Activated CD8-positive, alpha-beta memory T cell treated with anti-CD3 and anti-CD28 coated beads, Interleukin-2, amount 50 U/mL, for 48 hours (primary cell): Measurements from ENCODE around the gene CLEC19A.
"Not testable (repeated sequence)": the region's sequence is repeated elsewhere in the genome, so short reads cannot be mapped to it uniquely, and the experiment has no call there.

Experiments used
- DNase-seq: peaks from one replicate; pipeline ENCODE4 v3.0.0-alpha.2; 2020

Gene CLEC19A

GRCh38 chr16:19287241-19287640, 1.7 kb downstream of the CLEC19A start:
- no peak for DNase-seq

GRCh38 chr16:19288872-19289799, 3.6 kb downstream of the CLEC19A start:
- DNase-seq = no peak

DNA sequence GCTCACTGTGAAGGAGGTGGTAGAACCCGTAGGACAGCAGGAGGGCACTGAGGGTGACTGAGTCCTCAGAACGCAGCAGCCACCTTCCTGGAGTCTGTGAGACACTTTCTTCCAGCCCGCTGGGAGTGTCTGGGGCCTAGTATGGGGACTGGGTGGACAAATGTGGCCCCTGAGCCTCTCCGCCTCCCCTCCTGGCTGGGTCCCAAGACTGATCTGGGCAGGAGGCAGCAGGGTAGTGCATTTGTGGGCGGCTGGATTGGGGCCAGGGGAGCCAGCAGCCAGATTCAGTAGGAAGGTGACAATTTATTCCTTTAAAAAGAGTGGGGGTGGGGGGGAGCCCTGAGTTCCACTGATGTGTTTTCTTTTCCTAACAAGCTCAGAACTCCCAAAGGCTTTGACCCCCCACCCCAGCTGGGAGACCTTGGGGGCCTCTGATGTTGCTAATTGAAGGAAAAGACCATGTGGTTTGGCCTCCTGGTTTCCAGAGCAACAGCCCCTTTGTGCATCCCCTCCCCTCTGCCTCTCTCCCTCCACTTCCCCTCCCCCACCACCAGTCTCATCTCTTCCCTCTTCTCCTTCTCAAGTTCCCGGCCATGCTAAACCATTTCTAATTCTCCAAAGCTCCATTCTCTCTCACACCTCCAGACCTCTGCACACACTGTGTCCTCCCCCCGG, 4.4 kb downstream of the CLEC19A start:
- no peak for DNase-seq

GRCh38 chr16:19290860-19291259, 5.3 kb downstream of the CLEC19A start:
- DNase-seq = no peak

GRCh38 chr16:19291475-19291874, 5.9 kb downstream of the CLEC19A start:
- DNase-seq = no peak

- no peak for DNase-seq
These were observed 6.7 kb downstream of the CLEC19A start for GRCh38 chr16:19292186-19292585.

DNA sequence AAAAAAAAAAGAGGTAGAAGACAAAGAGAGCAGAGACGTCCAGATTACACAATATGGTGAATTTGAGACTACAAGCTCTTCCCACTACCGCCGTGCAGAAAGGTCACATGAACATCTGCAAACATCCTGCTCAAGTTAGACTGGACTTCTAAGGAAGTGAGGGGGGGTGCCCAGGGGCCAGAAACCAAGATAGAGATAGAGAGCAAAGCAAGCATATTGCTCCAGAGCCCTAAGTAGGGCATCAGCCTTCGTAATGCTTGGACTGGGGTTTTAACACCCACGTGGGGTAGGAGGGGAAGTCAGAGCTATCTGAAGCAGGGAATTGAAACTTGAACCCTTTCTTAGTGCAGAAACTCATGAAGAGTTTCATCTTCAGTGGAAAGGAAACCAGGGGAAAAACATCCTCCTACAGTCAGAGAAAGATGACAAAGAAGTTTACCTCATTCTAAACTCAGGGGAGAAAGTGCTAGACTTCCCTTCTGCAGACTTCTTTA, 8.7 kb downstream of the CLEC19A start:
- DNase-seq = peak; percentile 58

DNA sequence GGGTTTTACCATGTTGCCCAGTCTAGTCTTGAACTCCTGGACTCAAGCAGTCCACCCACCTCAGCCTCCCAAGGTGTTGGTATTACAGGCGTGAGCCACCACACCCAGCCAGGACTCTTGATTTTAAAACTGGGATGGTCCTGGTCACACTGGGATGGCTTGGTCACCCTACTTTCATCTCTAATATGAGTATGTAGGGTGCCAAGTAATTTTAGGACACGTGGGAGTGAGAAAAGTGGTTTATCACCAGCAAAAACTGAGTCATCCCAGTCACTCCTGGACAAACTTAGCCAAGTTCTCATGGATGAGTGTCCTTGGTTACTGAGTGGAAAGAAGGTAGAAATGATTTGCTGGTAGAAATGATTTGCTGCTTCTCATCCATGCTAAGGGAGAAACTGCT, 9.9 kb downstream of the CLEC19A start:
- DNase-seq = no peak

DNA sequence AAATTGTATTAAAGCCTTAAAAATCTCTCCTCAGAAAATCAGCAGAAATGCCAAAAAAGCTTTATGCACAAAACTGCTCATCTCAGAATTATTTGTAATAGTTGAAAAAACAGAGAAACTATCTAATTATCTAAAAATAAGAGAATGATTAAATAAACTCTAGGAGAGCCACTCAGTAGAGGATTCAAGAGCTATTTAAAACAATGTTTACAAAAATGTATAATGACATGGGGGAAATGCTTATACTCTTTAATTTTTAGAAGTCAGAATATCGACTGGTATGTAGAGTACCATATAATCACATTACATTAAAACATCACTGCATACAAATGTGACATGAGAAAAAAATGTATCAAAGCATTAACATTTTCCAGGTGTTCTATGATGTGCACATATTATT, 11.9 kb downstream of the CLEC19A start:
- DNase-seq = no peak

DNA sequence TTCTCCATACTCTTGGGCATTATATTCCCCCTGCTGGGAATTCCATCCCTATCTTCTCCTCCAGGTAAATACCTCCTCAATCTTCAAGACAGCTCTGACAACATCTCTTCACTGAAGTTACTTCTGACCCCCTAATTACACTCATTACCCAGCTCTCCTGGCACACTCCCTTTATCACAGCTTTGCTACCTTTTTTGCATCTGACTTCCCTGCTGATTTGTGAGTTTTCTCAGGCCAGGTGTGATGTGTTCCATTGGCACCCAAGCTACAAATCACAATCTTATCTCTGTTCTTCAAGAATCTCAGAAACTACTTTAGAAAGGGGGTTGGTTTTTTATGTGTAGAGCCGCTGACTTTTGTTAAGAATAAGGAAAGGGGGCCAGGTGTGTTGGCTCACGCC, 14.0 kb downstream of the CLEC19A start:
- no peak for DNase-seq

DNA sequence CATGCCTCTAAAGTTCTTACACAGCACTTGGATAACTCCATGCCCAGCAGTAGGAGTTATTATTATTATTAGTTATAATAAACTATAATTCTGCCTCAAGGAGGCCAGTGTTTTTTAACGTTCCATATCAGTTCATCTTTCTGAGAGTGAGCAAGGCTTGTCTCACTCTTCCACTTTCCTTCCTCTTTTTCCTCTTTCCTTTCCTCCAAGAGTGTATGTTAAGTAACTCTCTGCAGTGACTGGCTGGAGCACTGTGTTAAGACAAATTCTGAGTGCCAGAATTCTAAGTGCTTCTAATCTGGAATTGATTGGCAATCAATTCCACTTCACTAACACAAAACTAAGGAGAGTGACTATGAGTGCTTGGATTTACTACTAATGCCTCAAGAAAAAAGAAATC, 16.4 kb downstream of the CLEC19A start:
- DNase-seq = no peak

DNA sequence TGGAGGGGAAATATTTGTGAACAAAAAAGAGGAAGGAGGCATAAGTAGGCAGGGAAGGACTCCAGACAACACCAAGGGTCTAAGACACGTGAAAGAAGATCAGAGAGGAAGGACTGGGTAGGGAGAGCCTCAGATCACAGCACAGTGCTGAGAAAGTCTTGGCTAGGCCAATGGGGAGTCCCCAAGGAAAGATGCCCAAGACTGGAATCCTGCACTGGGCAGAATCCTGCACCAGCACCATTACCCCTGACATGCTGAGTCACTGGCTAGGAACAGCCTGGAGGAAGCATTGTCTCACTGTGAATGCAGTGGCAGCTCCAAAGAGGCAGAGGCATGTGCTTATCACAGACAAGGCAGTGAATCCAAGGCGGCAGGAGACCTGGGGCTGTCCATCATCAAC, 19.2 kb downstream of the CLEC19A start:
- DNase-seq = no peak

DNA sequence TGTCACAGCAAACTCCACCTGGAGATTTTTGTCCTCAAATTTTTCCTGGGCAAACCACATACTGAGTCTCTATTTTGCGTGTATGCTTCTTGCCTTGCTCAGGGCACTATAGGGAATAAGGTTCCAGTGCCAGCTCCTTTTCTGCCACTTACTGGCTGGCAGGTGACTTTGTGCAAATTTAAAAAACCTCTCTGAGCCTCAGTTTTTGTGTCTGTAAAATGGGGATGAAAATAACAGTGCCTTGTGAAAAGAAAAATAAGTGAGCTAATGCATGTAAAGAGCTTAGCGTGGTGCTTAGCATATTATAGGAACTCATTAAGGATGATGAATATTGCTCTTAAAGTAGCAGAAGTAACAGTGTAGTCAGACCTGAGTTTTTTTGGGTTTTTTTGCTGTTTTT, 19.9 kb downstream of the CLEC19A start:
- DNase-seq = no peak

- no peak for DNase-seq
These were observed 22.2 kb downstream of the CLEC19A start for GRCh38 chr16:19307587-19308241.

GRCh38 chr16:19308392-19308791, 22.9 kb downstream of the CLEC19A start:
- no peak for DNase-seq

DNA sequence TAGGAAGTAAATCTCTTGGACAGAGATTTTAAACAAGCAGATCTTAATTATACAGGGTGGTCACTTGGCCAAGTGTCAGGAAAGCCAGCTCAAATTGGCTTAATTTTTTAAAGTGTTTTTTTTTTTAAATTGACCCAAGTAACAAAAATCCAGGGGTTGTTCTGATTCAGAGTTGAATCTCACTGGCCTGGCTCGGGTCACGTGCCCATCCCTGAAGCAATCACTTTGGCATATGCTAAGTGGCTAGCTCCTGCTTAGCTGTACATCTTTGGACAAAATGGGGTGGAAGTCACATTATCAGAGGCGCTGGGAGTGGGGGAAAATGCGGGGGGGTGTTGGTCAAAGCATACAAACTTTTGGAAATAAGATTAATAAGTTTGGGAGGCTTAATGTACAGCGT, 23.6 kb downstream of the CLEC19A start:
- no peak for DNase-seq

- DNase-seq = no peak
These were observed 29.3 kb downstream of the CLEC19A start for GRCh38 chr16:19314718-19315425.

DNA sequence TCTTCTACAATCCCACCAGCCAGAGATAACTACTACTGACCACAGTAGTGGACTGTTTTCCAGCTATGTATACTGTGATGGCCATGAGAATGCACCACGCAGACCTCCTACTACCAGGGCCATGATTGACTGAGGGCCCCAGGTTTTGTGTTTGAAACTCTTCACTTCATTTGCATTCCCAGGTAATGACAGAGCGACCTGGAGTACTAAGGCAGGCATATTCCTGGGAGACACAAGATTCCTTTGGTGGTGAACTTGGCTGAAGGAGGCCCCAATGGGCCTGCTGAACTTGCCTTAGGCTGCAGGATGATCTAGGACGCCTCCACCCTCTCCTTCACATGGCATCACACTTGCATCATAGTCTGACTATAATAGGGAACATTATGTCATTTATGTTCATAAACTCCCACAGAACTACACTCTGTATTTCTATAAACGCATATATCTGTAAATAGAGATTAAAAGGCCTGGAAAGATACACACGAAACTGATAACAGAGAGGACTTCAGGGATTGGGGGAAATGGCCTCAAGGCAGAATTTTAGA, 30.4 kb downstream of the CLEC19A start:
- DNase-seq = no peak

DNA sequence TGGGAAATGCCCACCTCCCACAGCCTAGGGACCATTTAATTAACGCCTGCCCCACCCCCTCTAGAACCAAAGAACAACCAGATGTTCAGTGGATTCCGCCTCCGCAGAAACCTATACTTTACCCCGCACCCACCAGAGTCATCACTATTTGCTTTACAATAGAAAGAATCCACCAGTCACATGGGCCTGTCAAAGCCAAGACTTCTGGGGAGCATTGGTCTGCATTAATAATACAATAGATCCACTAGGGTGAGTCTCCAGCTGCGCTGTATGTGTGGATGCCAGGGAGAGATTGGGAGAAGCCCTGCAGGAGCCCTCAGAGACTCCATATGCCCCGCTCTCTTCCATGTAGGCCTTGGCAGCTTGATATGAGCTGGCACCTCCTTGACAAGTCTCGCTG, 31.3 kb downstream of the CLEC19A start:
- DNase-seq = no peak

DNA sequence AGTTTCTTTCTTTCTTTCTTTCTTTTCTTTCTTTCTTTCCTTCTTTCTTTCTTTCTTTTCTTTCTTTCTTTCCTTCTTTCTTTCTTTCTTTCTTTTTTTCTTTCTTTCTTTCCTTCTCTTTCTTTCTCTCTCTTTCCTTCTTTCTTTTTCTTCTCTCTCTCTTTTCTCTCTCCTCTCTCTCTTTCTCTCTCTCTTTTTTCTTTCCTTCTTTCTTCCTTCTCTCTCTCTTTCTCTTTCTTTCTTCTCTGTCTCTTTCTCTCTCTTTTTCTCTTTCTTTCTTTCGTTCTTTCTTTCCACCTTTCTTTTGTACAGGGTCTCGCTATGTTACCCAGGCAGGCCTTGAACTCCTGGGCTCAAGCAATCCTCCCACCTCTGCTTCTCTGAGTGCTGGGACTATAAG, 35.7 kb downstream of the CLEC19A start:
- not testable (repeated sequence) for DNase-seq

GRCh38 chr16:19323596-19323995, 38.1 kb downstream of the CLEC19A start:
- no peak for DNase-seq

GRCh38 chr16:19328364-19328763, 42.8 kb downstream of the CLEC19A start:
- no peak for DNase-seq

GRCh38 chr16:19329932-19330331, 44.4 kb downstream of the CLEC19A start:
- DNase-seq = no peak
